Neural progenitor cell (in vitro differentiated cells): ENCODE results near the gene PFKFB4. TPM values are rescaled to one million over a fixed set of nuclear protein-coding genes. Genes with fewer than 3 reads are reported as not detected.

Experiments used
- DNase-seq: peaks from one replicate; pipeline ENCODE4 v3.0.0-alpha.2; 2016; ENCODE audit warnings: low spot score
- H2AFZ ChIP-seq: fragments of 200-600 bp; sonication (generic); replicated peaks from 2 replicates; pipeline ENCODE4 v1.6.1; 2016; ENCODE audit warnings: antibody characterized with exemption
- H3F3A ChIP-seq: fragments of 200-600 bp; sonication (generic); 2 replicates; pipeline ENCODE4 v1.6.1; 2016; ENCODE audit warnings: antibody characterized with exemption, low read depth
- H3K27ac ChIP-seq: fragments of 200-600 bp; sonication (generic); 2 replicates; pipeline ENCODE4 v1.5.1; 2016; ENCODE audit warnings: mild to moderate bottlenecking
- H3K27me3 ChIP-seq: fragments of 200-600 bp; sonication (generic); 2 replicates; pipeline ENCODE4 v1.6.1; 2016; ENCODE audit warnings: mild to moderate bottlenecking, moderate library complexity
- H3K36me3 ChIP-seq: fragments of 200-600 bp; sonication (generic); 2 replicates; pipeline ENCODE4 v1.5.1; 2016
- H3K4me1 ChIP-seq: fragments of 200-600 bp; sonication (generic); 2 replicates; pipeline ENCODE4 v1.6.1; 2016; ENCODE audit warnings: mixed run types
- H3K4me2 ChIP-seq: fragments of 200-600 bp; sonication (generic); 2 replicates; pipeline ENCODE4 v1.6.1; 2016
- H3K4me3 ChIP-seq: fragments of 200-600 bp; sonication (generic); 2 replicates; pipeline ENCODE4 v1.5.1; 2016
- H3K79me2 ChIP-seq: fragments of 200-600 bp; sonication (generic); 2 replicates; pipeline ENCODE4 v1.6.1; 2016; ENCODE audit warnings: low read depth
- H3K9ac ChIP-seq: fragments of 200-600 bp; sonication (generic); 2 replicates; pipeline ENCODE4 v1.6.1; 2016
- H3K9me3 ChIP-seq: fragments of 200-600 bp; sonication (generic); 2 replicates; pipeline ENCODE4 v1.5.1; 2016; ENCODE audit warnings: low read depth
- H4K20me1 ChIP-seq: fragments of 200-600 bp; sonication (generic); 2 replicates; pipeline ENCODE4 v1.6.1; 2016; ENCODE audit warnings: low read depth
- H3K27ac Mint-ChIP-seq: 3 replicates; pipeline ENCODE4 v1.8.0; 2021; ENCODE audit warnings: mixed read lengths
- H3K27me3 Mint-ChIP-seq: 2 replicates; pipeline ENCODE4 v1.8.0; 2022; ENCODE audit warnings: low read depth, mild to moderate bottlenecking, inconsistent platforms, moderate library complexity, mixed read lengths; ENCODE audit not compliant: insufficient read depth
- H3K36me3 Mint-ChIP-seq: 3 replicates; pipeline ENCODE4 v1.8.0; 2021; ENCODE audit warnings: mixed read lengths
- H3K4me1 Mint-ChIP-seq: 3 replicates; pipeline ENCODE4 v1.8.0; 2021; ENCODE audit warnings: mixed read lengths
- H3K4me3 Mint-ChIP-seq: 3 replicates; pipeline ENCODE4 v1.8.0; 2021; ENCODE audit warnings: mild to moderate bottlenecking, moderate library complexity, mixed read lengths
- H3K9me3 Mint-ChIP-seq: 3 replicates; pipeline ENCODE4 v1.8.0; 2020; ENCODE audit warnings: mixed read lengths
- CTCF ChIP-seq: fragments of 200-600 bp; sonication (generic); IDR thresholded peaks from 2 replicates; pipeline ENCODE4 v1.5.1; 2017; ENCODE audit warnings: antibody characterized with exemption, mild to moderate bottlenecking
- EZH2 ChIP-seq: fragments of 200-600 bp; sonication (generic); IDR thresholded peaks from 2 replicates; pipeline ENCODE4 v1.6.1; 2017; ENCODE audit warnings: antibody characterized with exemption, mild to moderate bottlenecking, moderate library complexity
- EZH2phosphoT487 ChIP-seq: fragments of 200-600 bp; sonication (generic); IDR thresholded peaks from 2 replicates; pipeline ENCODE4 v1.6.1; 2017; ENCODE audit warnings: antibody characterized with exemption
- total RNA-seq: library from RNA; depleted of rRNA; stranded (reverse); fragments of >200 nt; gene quantifications from 2 replicates; pipeline ENCODE4 v1.2.3, GENCODE V29; 2015; ENCODE audit warnings: low replicate concordance

Gene PFKFB4
- total RNA-seq, 1 donor from 2014 or later, result 59.5 TPM

GRCh38 chr3:48544141-48544540, 12.5 kb downstream of the PFKFB4 start:
- no peak overlapping the region for H2AFZ ChIP-seq
- Mint-ChIP-seq H3K4me3 (no peak overlapping the region), H3K27ac (no peak overlapping the region), H3K9me3 (no peaks in the 10 kb centered on the region), H3K4me1 (no peaks in the 10 kb centered on the region), H3K36me3 (peaks cover 35% of the 10 kb centered on the region), H3K27me3 (peaks cover 5% of the 10 kb centered on the region)
- peaks cover 8% of the 10 kb centered on the region for H3F3A ChIP-seq
- H4K20me1 ChIP-seq, result peaks cover 3% of the 10 kb centered on the region
- H3K79me2 ChIP-seq, result no peaks in the 10 kb centered on the region
- TF ChIP-seq EZH2phosphoT487, result no peak
- TF ChIP-seq CTCF, result no peak
- no peak for TF ChIP-seq EZH2
- no peaks in the 10 kb centered on the region for H3K4me1 ChIP-seq
- H3K9me3 ChIP-seq, result no peaks in the 10 kb centered on the region
- H3K27ac ChIP-seq, result no peak overlapping the region
- H3K4me2 ChIP-seq, result no peak overlapping the region
- no peak overlapping the region for H3K4me3 ChIP-seq
- H3K9ac ChIP-seq, result no peak overlapping the region
- DNase-seq, result no peak
- no peaks in the 10 kb centered on the region for H3K36me3 ChIP-seq
- H3K27me3 ChIP-seq, result no peaks in the 10 kb centered on the region

- no peak overlapping the region for H3K4me2 ChIP-seq
- H2AFZ ChIP-seq, result no peak overlapping the region
- H3K27me3 ChIP-seq, result no peaks in the 10 kb centered on the region
- peaks cover 8% of the 10 kb centered on the region for H3F3A ChIP-seq
- no peaks in the 10 kb centered on the region for H3K4me1 Mint-ChIP-seq
- H3K27ac ChIP-seq, result no peak overlapping the region
- no peaks in the 10 kb centered on the region for H3K4me1 ChIP-seq
- peaks cover 5% of the 10 kb centered on the region for H3K27me3 Mint-ChIP-seq
- no peaks in the 10 kb centered on the region for H4K20me1 ChIP-seq
- H3K9ac ChIP-seq, result no peak overlapping the region
- no peaks in the 10 kb centered on the region for H3K9me3 ChIP-seq
- H3K36me3 Mint-ChIP-seq, result peaks cover 34% of the 10 kb centered on the region
- no peak overlapping the region for H3K4me3 ChIP-seq
- no peaks in the 10 kb centered on the region for H3K36me3 ChIP-seq
- H3K79me2 ChIP-seq, result no peaks in the 10 kb centered on the region
- DNase-seq, result no peak
- no peak overlapping the region for H3K4me3 Mint-ChIP-seq
- H3K27ac Mint-ChIP-seq, result no peak overlapping the region
- no peak for TF ChIP-seq EZH2
- TF ChIP-seq EZH2phosphoT487, result no peak
- no peak for TF ChIP-seq CTCF
- H3K9me3 Mint-ChIP-seq, result no peaks in the 10 kb centered on the region
Observed at GRCh38 chr3:48543271-48543866, 13.2 kb downstream of the PFKFB4 start.

- peaks cover 47% of the 10 kb centered on the region for H3K36me3 Mint-ChIP-seq
- H3K4me2 ChIP-seq, result no peak overlapping the region
- H2AFZ ChIP-seq, result no peak overlapping the region
- TF ChIP-seq EZH2phosphoT487, result no peak
- no peak for TF ChIP-seq EZH2
- TF ChIP-seq CTCF, result no peak
- no peak for DNase-seq
- no peaks in the 10 kb centered on the region for H3K4me1 ChIP-seq
- H3K4me1 Mint-ChIP-seq, result no peaks in the 10 kb centered on the region
- H3K9ac ChIP-seq, result no peak overlapping the region
- no peak overlapping the region for H3K27ac ChIP-seq
- no peaks in the 10 kb centered on the region for H3K9me3 ChIP-seq
- H3K9me3 Mint-ChIP-seq, result no peaks in the 10 kb centered on the region
- H3F3A ChIP-seq, result peaks cover 4% of the 10 kb centered on the region
- H3K36me3 ChIP-seq, result no peaks in the 10 kb centered on the region
- H3K27ac Mint-ChIP-seq, result no peak overlapping the region
- no peaks in the 10 kb centered on the region for H4K20me1 ChIP-seq
- no peak overlapping the region for H3K4me3 Mint-ChIP-seq
- H3K4me3 ChIP-seq, result no peak overlapping the region
- H3K27me3 ChIP-seq, result no peaks in the 10 kb centered on the region
- no peaks in the 10 kb centered on the region for H3K79me2 ChIP-seq
- H3K27me3 Mint-ChIP-seq, result peaks cover 5% of the 10 kb centered on the region
Observed at GRCh38 chr3:48538451-48538850, 18.2 kb downstream of the PFKFB4 start.
